Measurements from ENCODE around the gene RGS7BP.

DNA sequence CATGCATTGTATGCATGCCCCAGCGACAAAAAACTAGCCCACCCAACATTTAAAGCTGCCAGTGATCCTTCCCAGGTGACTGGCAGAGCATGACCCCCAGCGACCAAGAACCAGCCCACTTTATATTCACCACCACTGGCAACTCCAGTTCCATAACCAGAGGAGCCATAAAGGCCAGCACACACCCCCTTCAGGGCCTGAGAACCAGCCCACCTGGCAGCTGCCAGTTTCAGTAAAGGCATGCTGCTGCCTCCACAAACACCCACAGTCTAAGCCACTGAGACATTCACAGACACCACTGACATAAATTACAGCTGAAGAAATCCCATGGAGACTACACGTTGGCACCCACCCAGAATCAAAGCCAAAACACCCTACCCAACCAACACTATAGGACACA lies 46.9 kb upstream of the RGS7BP start:
- TF ChIP-seq, protein P1, sequence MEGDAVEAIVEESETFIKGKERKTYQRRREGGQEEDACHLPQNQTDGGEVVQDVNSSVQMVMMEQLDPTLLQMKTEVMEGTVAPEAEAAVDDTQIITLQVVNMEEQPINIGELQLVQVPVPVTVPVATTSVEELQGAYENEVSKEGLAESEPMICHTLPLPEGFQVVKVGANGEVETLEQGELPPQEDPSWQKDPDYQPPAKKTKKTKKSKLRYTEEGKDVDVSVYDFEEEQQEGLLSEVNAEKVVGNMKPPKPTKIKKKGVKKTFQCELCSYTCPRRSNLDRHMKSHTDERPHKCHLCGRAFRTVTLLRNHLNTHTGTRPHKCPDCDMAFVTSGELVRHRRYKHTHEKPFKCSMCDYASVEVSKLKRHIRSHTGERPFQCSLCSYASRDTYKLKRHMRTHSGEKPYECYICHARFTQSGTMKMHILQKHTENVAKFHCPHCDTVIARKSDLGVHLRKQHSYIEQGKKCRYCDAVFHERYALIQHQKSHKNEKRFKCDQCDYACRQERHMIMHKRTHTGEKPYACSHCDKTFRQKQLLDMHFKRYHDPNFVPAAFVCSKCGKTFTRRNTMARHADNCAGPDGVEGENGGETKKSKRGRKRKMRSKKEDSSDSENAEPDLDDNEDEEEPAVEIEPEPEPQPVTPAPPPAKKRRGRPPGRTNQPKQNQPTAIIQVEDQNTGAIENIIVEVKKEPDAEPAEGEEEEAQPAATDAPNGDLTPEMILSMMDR (IDR thresholded peaks at IDR 0.05) = no peak
- TF ChIP-seq POLR2A (IDR thresholded peaks at IDR 0.05) = no peak
- no peak for TF ChIP-seq POLR2AphosphoS5 (IDR thresholded peaks at IDR 0.05; ENCODE audit: insufficient read depth in 1 of 2, low read depth in 1 of 2)

Measured in vagina (tissue), 2 donors.